Stimulated activated CD4-positive, alpha-beta T cell treated with anti-CD3 and anti-CD28 coated beads, Interleukin-2, amount 100 ng/mL, for 48 hours (primary cell): ENCODE measurements around the gene DESI1.
"Not testable (repeated sequence)": the region's sequence is repeated elsewhere in the genome, so short reads cannot be mapped to it uniquely, and the experiment has no call there.

ENCODE experiments used
- DNase-seq, 2 donors: peaks; one replicate each; pipeline ENCODE4 v3.0.0-alpha.2; 2020

The DESI1 gene

GRCh38 chr22:41620589-41621098 lies at the start of gene DESI1:
Gene DESI1 (minus strand): TSS chr22:41621043. CDS start chr22:41620839, 204 bp downstream.
- no peak for DNase-seq

GRCh38 chr22:41668971-41669911 lies 48.4 kb upstream of the DESI1 start:
- no peak for DNase-seq

- DNase-seq = no peak
Measured at GRCh38 chr22:41664951-41665350, 44.1 kb upstream of the DESI1 start.

- DNase-seq = no peak
Measured at GRCh38 chr22:41664490-41664889, 43.6 kb upstream of the DESI1 start.

- not testable (repeated sequence) for DNase-seq
Measured at GRCh38 chr22:41663594-41663993, 42.8 kb upstream of the DESI1 start.

GRCh38 chr22:41661713-41662112 lies 40.9 kb upstream of the DESI1 start:
- DNase-seq = no peak

GRCh38 chr22:41661088-41661487 lies 40.2 kb upstream of the DESI1 start:
- no peak for DNase-seq

- DNase-seq = no peak
Measured at GRCh38 chr22:41660416-41660815, 39.6 kb upstream of the DESI1 start.

GRCh38 chr22:41659941-41660340 lies 39.1 kb upstream of the DESI1 start:
- no peak for DNase-seq

- no peak for DNase-seq
Measured at GRCh38 chr22:41658869-41659268, 38.0 kb upstream of the DESI1 start.

GRCh38 chr22:41657709-41658108 lies 36.9 kb upstream of the DESI1 start:
- DNase-seq = no peak

- no peak for DNase-seq
Measured at GRCh38 chr22:41656556-41656955, 35.7 kb upstream of the DESI1 start.

- no peak for DNase-seq
Measured at GRCh38 chr22:41654322-41654721, 33.5 kb upstream of the DESI1 start.

- no peak for DNase-seq
Measured at GRCh38 chr22:41650821-41651220, 30.0 kb upstream of the DESI1 start.

GRCh38 chr22:41650229-41650628 lies 29.4 kb upstream of the DESI1 start:
- DNase-seq = no peak

GRCh38 chr22:41648432-41648831 lies 27.6 kb upstream of the DESI1 start:
- no peak for DNase-seq

GRCh38 chr22:41647771-41648170 lies 26.9 kb upstream of the DESI1 start:
- DNase-seq = no peak

- DNase-seq = no peak
Measured at GRCh38 chr22:41642331-41643110, 21.7 kb upstream of the DESI1 start.

- no peak for DNase-seq
Measured at GRCh38 chr22:41641854-41642253, 21.0 kb upstream of the DESI1 start.

GRCh38 chr22:41638748-41639147 lies 17.9 kb upstream of the DESI1 start:
- DNase-seq = no peak

- no peak for DNase-seq
Measured at GRCh38 chr22:41638124-41638523, 17.3 kb upstream of the DESI1 start.

- not testable (repeated sequence) for DNase-seq
Measured at GRCh38 chr22:41637623-41638022, 16.8 kb upstream of the DESI1 start.

- DNase-seq = no peak
Measured at GRCh38 chr22:41636467-41636866, 15.6 kb upstream of the DESI1 start.

- DNase-seq = not testable (repeated sequence)
Measured at GRCh38 chr22:41634610-41635009, 13.8 kb upstream of the DESI1 start.
